Hematopoietic multipotent progenitor cell treated with erythropoietin and hydrocortisone succinate and interleukin-3 and kit ligand, for 15 days (in vitro differentiated cells): ENCODE data around the gene OTOP3.

Experiments used
- DNase-seq: peaks from one replicate; pipeline ENCODE4 v3.0.0-alpha.2; 2015; ENCODE audit warnings: low spot score

OTOP3 gene

DNA sequence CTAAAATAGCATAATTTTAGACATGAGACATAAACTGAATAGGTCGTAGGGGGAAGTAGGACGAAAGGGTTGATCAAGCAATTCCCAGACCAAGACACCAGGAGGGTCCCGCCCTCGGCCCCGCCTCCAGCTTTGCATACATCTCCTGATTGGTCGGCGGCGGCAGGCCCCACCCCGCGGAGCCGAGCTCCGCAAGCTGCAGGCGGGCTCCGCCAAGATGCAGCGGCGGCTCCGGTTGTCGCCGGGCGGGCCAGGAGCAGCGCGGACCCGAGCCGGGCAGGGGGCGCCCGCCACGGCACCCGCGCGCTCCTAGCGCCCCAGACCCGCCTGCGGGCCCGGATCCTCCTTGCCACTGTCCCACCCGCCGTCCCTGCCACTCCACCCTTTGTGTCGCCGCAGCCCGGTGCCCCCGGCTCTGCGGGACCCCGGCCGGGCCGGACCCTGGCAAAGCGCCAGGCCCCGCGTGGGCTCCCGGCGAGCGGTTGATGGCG lies 51.8 kb downstream of the OTOP3 start, which contains the start of gene CDR2L:
Gene CDR2L (plus strand): TSS at position 215 of the 491 bp plus-strand sequence. CDS start 412 bp downstream, outside the sequence.
- DNase-seq = peak; percentile 89

DNA sequence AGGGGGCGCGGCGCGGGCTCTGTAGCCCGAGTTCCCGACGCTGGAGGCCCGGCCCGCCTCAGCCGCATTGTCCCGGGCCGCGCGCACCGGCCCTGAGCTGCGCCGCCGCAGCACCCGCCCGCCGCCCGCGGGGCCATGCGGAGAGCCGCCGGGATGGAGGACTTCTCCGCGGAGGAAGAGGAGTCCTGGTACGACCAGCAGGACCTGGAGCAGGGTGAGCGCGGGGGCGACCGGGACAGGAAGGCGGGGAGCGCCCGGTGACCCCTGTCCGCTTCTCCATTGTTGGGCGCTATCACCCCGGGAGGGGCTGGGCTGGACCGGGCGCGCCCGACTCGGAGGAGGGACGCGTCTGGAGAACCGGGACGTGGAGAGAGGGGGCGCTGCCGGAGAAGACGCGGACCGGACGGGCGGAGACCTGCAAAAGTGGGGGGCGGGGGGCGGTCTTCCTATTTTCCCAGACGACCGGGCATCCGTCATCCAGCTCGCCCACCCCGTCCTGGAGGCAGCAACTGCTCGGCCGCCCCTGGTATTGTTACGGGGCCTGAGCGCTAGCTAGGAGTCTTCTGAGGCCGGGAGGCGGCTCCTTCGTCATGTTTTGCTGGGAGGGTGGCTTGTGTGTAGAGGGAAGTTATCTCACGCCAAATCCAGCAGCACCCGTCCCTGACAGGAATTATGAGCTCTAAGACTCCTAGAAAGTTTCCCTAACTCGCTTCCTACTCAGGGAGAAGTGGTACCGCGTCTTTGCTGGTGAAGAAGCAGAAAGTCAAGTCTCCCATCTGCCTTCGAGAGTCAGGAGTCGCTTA lies 52.4 kb downstream of the OTOP3 start:
- no peak for DNase-seq

GRCh38 chr17:74990581-74991105 lies 54.9 kb downstream of the OTOP3 start:
- no peak for DNase-seq

DNA sequence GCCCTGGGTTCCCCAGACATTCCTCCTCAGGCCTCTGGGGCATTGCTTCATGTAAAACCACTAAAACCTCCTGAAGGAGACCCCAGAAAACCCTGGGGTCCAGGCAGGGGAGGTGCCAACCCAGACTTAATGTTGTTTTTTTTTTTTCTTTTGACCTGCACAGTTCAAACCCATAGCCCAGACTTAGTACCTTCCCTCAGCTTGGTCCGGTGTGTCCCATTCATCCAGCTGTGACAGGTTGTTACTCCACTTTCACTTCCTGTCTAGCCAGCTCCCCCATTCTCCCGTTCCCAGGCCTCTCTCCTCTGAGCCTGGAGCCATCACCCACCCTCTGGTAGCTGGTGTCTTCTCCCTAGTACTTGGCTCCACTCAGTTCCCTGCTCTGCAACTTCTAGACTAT lies 56.5 kb downstream of the OTOP3 start:
- DNase-seq = no peak

DNA sequence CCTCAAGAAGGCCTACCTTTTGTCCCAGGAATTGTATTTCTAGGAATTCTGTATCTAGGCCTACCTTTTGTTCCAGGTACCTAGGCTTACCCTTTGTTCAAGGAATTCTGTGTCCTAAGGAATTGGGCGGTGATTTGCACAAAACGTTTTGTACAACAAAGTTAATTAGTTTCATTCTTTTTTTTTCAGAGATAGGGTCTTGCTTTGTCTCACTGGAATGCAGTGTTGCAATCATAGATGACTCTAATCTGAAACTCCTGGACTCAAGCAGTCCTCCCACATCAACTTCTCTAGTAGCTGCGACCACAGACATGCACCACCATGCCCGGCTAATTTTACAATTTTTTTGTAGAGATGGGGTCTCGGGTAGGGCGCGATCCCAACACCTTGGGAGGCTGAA lies 58.7 kb downstream of the OTOP3 start:
- no peak for DNase-seq

DNA sequence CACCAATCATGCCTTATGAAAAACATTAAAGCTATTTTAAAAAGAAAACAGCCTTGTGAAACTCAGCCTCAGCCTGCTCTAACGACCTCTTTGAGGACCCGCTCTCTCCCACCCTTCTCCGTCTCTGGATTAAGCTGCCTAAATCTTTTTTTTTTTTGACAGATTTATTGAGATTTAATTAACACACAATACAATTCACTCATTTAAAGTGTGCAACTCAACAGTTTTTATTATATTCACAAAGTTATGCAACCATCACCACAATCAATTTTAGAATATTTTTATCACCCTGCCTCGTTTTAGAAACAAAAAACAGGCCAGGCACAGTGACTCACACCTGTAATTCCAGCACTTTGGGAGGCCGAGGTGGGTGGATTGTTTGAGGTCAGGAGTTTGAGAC lies 60.1 kb downstream of the OTOP3 start:
- no peak for DNase-seq

DNA sequence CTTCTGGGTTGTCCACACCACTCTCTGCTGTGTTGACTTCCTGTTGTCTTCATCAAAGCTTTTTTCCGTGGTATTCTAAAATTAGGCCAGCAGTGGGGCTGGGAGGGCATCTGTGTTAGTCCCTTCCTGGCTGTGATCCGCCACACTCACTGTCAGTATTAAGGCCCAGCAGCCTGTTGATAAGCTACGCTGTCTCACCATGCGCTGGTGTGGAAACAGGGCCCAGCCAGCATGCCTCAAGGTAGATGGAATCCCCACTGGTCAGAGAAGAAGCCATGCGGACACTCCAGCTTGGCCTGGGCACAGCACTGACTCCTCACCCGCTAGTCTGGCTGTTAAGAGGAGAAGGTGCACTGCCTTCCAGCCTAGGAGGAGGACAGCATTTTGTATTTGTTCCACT lies 63.1 kb downstream of the OTOP3 start:
- no peak for DNase-seq

DNA sequence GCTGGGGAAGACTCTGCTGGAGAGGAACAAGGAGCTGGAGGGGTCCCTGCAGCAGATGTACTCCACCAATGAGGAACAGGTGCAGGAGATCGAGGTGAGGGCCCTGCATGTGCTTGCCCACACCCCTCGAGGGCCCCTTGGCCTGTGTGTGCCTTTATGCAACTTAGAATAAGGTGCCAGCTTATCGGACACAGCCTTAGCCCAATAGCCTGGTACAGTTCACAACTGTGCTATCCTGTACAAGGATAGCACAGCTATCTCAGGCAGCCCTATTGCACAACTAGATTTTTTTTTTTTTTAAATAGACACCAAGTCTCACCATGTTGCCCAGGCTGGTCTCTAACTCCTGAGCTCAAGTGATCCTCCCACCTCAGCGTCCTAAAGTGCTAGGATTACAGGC lies 63.8 kb downstream of the OTOP3 start:
- DNase-seq = no peak
